GM20000 (cell line): Measurements from ENCODE around the gene VSNL1.
A peak's percentile ranks its signal among the peaks of the same experiment; 100 is the strongest.

ENCODE experiments used
- DNase-seq: peaks from one replicate; pipeline ENCODE4 v3.0.0; 2012; ENCODE audit warnings: low spot score
- TF ChIP-seq, protein P1 (sequence below): IDR thresholded peaks from 2 replicates; pipeline ENCODE4 v1.5.1; 2012; ENCODE audit warnings: mild to moderate bottlenecking, control low read depth; ENCODE audit errors: extremely low read depth, missing control alignments

Gene VSNL1

DNA sequence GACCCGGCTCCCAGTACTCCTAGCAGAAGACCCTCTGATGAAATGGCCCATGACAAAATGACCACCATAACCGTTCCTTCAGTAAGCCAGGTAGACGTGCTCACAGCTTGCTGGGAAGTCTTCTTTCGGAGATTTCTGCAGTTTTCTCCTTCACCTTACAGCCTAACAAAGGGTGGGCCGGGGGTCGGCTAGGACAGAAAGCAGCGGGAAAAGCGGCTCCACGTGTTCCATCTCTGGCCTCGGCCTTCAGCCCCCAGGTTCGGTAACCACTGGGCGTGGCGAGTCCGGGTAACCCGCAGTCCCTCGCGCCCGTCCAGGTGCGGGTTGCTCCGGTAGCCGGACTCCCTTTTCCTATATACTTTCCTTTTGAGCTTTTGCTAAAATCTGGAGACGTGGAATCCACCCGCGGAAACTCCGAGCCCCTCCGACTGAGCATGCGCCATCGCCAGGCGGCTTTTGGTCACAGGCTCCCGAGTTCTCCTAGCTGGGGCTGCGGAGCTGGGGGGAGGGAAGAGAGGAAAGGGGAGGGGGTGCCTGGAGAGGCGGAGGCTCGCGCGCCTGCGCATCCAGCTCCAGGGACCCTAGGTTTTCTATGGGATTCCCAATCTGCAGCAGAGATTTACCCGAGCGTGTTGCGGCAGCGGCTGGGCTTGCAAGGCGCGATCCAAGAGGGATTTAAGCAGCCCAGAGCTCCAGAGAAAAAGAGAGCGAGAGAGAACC, at the start of gene VSNL1:
Gene VSNL1, plus strand, starts transcription at position 604 of the 720 bp plus-strand sequence. CDS start 51,379 bp downstream, outside the sequence.
- peak; percentile 12 for DNase-seq
- TF ChIP-seq, protein P1, sequence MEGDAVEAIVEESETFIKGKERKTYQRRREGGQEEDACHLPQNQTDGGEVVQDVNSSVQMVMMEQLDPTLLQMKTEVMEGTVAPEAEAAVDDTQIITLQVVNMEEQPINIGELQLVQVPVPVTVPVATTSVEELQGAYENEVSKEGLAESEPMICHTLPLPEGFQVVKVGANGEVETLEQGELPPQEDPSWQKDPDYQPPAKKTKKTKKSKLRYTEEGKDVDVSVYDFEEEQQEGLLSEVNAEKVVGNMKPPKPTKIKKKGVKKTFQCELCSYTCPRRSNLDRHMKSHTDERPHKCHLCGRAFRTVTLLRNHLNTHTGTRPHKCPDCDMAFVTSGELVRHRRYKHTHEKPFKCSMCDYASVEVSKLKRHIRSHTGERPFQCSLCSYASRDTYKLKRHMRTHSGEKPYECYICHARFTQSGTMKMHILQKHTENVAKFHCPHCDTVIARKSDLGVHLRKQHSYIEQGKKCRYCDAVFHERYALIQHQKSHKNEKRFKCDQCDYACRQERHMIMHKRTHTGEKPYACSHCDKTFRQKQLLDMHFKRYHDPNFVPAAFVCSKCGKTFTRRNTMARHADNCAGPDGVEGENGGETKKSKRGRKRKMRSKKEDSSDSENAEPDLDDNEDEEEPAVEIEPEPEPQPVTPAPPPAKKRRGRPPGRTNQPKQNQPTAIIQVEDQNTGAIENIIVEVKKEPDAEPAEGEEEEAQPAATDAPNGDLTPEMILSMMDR, result no peak

DNA sequence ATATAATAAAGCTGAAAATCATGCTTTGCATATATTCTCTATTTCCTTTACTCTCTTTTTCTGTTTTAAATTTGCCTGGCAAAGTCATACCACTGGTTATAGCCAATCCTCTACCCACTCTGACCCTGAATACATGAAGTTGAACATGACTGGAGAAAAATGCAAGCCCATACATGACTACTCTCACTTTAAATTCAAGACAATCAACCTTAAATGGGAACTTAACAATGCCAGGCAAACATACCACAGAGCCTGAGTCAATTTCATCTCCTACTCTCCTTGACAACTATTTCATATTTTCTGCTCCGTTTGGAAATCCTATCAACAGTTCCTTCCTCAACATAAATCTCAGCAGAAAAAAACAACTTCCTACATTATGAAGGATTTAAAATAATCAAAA, 44.9 kb upstream of the VSNL1 start:
- no peak for DNase-seq
- TF ChIP-seq, protein P1, result no peak

DNA sequence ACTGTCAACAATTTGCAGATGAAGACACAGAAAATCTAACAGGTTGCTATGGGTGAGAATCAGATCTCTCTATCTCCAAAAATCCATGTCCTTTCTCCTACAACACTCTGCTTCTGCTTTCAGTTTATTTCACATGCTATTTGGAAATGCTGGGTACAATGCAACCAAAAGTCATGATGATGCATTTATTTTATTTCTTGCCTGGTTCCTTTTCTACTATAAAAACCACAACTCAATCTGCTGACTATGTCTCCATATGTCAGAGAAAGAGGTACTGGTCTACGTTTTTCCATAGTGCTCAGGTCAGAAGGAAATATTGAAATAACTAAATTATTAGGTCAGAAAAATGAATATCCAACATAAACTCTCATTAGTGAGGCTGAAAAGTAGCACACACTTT, 42.8 kb upstream of the VSNL1 start:
- DNase-seq, result no peak

DNA sequence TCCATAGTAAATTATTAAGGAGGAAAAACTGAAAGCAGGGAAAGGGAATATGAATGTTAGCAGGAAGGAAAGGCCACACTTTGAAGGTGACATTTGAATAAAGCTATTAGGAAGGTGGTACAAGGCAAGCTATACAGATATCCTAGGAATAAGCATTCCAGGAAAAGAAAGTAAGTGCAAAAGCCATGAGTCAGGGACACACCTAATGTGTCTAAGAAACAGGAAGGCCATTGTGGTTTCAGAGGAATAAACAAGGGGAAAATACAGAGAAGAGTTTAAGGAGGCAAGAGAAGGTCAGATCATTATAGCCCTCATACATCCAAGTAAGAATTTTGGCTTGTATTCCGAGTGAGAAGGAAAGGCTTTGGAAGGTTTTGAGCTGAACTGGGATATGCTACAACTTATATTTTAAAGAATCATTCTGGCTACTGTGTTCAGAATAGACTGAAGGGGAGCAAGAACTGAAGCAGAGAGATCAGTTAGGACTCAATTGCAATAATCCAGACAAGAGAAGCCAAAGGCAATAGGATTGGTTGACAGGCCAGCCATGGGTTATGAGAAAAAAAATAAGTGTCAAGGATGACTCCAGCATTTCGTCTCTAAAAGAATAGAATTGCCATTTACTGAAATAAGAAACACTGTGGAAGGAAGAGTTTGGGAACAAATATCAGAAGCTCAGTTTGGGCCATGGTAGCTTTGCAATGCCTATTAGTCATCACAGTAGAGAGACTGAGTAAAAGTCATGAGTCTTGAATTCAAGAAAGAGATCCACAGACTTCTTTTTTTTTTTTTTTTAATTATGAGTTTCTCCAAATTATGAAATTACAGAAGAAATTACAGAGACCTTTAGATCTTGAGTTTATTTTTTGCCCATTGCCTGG, 33.5 kb upstream of the VSNL1 start:
- TF ChIP-seq, protein P1, result no peak

More for the DNA sequence above, 42.8 kb upstream of the VSNL1 start:
- TF ChIP-seq, protein P1, result no peak

DNA sequence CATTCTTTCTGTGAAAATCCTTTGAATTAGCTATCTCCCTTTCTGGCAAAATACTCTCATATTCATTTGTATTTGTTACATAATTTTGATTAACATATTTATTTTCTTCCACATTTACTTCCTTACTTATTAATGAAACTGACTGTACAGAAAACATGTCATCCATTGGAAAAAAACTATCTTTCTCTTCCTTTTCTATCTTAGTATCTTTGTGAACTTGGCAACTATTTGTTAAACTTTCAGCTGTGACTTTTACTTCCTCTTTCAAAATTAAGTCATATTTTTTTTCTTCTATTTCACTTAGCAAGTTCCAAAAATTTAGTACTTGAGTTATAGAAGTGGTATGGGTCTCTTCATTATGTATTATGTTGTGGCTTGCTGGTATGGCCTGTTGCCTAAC, 24.8 kb upstream of the VSNL1 start:
- TF ChIP-seq, protein P1, result no peak
- peak; percentile 11 for DNase-seq

More for the DNA sequence above, 33.5 kb upstream of the VSNL1 start:
- no peak for DNase-seq

DNA sequence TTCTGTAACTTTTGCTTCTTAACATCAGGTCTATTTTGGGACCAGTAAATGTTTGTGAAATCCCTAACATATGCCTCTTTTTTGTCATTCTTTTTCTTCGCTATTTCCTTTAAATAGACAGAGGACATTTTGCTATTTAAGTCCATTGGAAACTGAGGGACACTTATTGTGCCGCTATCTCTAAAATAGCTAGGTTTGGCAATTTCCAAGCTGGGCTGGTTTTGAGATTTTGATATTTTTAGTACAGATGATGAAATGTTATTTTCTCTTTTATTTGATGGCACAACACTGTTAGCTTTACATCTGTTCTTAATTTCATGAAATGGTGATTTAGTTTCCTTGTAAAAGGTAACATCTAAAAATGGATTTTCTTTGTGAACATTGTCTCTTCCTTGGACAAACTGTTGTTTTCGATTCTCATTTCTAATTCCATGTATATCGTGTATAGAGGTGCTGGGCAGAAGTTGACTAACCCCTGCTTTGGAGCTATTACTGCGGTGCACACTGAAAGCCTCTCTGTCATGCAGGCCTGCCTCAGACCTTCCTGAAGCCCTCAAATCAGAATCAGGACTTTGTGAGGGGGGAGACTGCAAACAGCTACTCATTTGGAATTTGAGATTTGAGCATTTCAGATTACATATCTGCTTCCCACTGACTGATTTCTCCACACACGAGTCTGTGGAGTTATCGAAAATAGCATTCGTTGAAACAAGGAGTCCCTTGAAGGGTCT, 22.9 kb upstream of the VSNL1 start:
- TF ChIP-seq, protein P1, result no peak
- no peak for DNase-seq
